Activated CD8-positive, alpha-beta T cell treated with anti-CD3 and anti-CD28 coated beads for 36 hours (primary cell): ENCODE measurements around the gene SKA2. TPM values are rescaled to one million over a fixed set of nuclear protein-coding genes. Genes with fewer than 3 reads are reported as not detected.

ENCODE experiments used
- ATAC-seq: fragments of 200-7000 bp; cut with Tn5 transposase; one replicate; pipeline ENCODE4 v1.10.0; 2021; ENCODE audit warnings: mild to moderate bottlenecking, moderate library complexity
- CTCF ChIA-PET: fragments of 350-600 bp; sonication (Branson Sonifier 250); formaldehyde crosslinking; loops from one replicate; lab custom pipeline; 2021; ENCODE audit warnings: antibody characterized with exemption; lab: Charles Lee
- POLR2A ChIA-PET: fragments of 350-600 bp; sonication (Branson Sonifier 250); formaldehyde crosslinking; loops from one replicate; lab custom pipeline; 2021; ENCODE audit warnings: antibody characterized with exemption; lab: Charles Lee
- DNase-seq: peaks from one replicate; pipeline ENCODE4 v3.0.0-alpha.2; 2020
- H3K27ac Mint-ChIP-seq: one replicate; pipeline ENCODE4 v1.8.0; 2021; ENCODE audit warnings: mild to moderate bottlenecking, mixed read lengths
- H3K27me3 Mint-ChIP-seq: one replicate; pipeline ENCODE4 v1.8.0; 2021; ENCODE audit warnings: mixed read lengths
- H3K36me3 Mint-ChIP-seq: one replicate; pipeline ENCODE4 v1.8.0; 2021; ENCODE audit warnings: low read depth, mixed read lengths
- H3K4me1 Mint-ChIP-seq: one replicate; pipeline ENCODE4 v1.8.0; 2021; ENCODE audit warnings: low read depth, mixed read lengths
- H3K4me3 Mint-ChIP-seq: one replicate; pipeline ENCODE4 v1.8.0; 2021; ENCODE audit warnings: mild to moderate bottlenecking, moderate library complexity, mixed read lengths
- H3K9me3 Mint-ChIP-seq: one replicate; pipeline ENCODE4 v1.8.0; 2021; ENCODE audit warnings: mixed read lengths
- intact Hi-C: fragments of 100-400 bp; cut with micrococcal nuclease; formaldehyde crosslinking; loops from one replicate; pipeline ENCODE4 v1.10.0; 2022
- total RNA-seq, 2 experiments: library from RNA; stranded (reverse); gene quantifications; one replicate each; pipeline ENCODE4 v1.2.3, GENCODE V29; 2021
- TF ChIP-seq, protein P1 (sequence below): fragments of 200-600 bp; IDR thresholded peaks from one replicate; pipeline ENCODE4 v1.8.0; 2022; ENCODE audit warnings: antibody characterized with exemption, mild to moderate bottlenecking

SKA2 gene
- total RNA-seq, 2 experiments from 2014 or later, result 59.1 to 68.4 TPM

DNA sequence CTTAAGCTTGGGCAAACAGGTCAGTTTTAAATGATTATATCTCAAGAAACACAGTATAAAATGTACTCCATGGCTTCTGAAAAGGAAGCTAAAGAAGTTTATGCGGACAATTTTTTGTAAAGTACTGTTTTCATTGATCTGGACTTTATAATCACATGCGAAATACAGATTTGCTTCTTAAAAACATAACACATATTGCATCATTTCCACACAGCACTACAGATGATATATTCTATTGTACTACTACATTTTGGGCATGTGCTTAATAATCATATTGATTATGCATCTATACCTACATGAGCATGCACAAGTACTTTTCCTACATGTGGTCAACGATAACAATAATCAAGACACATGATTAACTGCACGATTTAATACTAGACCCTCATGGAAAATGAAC lies 70.8 kb downstream of the SKA2 start:
- Mint-ChIP-seq H3K9me3 (no peaks in the 10 kb centered on the region), H3K27me3 (no peaks in the 10 kb centered on the region), H3K36me3 (peaks cover 26% of the 10 kb centered on the region), H3K27ac (no peak overlapping the region), H3K4me1 (peaks cover 2% of the 10 kb centered on the region), H3K4me3 (no peak overlapping the region)
- intact Hi-C loops, result no loop called here
- ATAC-seq (no peak), DNase-seq (no peak)
- CTCF ChIA-PET, result no interaction called here
- POLR2A ChIA-PET, result interaction anchor here (0.7 kb wide), 1 partner anchor 23 kb away, joined by 3 read pairs; the partner anchor contains the start of gene TRIM37
- TF ChIP-seq, protein P1, sequence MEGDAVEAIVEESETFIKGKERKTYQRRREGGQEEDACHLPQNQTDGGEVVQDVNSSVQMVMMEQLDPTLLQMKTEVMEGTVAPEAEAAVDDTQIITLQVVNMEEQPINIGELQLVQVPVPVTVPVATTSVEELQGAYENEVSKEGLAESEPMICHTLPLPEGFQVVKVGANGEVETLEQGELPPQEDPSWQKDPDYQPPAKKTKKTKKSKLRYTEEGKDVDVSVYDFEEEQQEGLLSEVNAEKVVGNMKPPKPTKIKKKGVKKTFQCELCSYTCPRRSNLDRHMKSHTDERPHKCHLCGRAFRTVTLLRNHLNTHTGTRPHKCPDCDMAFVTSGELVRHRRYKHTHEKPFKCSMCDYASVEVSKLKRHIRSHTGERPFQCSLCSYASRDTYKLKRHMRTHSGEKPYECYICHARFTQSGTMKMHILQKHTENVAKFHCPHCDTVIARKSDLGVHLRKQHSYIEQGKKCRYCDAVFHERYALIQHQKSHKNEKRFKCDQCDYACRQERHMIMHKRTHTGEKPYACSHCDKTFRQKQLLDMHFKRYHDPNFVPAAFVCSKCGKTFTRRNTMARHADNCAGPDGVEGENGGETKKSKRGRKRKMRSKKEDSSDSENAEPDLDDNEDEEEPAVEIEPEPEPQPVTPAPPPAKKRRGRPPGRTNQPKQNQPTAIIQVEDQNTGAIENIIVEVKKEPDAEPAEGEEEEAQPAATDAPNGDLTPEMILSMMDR, result no peak

DNA sequence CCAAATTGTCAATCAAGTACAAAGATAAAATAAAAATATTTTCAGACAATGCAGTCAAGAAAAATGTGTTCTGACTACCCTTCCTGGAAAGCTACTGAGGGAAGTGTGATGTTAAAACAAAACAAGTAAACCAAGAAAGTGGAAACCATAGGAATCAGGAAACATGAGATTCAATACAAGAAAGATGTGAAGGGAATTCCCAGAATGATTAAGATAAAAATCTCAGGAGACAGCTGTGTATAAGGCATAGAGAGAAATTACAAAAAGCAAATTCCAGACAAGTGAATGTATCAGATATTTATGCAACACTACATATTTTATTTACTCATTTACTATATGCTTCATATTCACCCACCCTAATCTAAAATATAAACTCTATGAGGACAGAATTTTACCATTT lies 80.5 kb downstream of the SKA2 start:
- TF ChIP-seq, protein P1, result no peak
- no peaks in the 10 kb centered on the region for H3K27me3 Mint-ChIP-seq
- no peaks in the 10 kb centered on the region for H3K4me1 Mint-ChIP-seq
- no peak overlapping the region for H3K27ac Mint-ChIP-seq
- H3K9me3 Mint-ChIP-seq, result no peaks in the 10 kb centered on the region
- no peak for ATAC-seq
- intact Hi-C loops, result no loop called here
- no peak overlapping the region for H3K4me3 Mint-ChIP-seq
- no peak for DNase-seq
- POLR2A ChIA-PET, result no interaction called here
- CTCF ChIA-PET, result no interaction called here
- H3K36me3 Mint-ChIP-seq, result peaks cover 29% of the 10 kb centered on the region

DNA sequence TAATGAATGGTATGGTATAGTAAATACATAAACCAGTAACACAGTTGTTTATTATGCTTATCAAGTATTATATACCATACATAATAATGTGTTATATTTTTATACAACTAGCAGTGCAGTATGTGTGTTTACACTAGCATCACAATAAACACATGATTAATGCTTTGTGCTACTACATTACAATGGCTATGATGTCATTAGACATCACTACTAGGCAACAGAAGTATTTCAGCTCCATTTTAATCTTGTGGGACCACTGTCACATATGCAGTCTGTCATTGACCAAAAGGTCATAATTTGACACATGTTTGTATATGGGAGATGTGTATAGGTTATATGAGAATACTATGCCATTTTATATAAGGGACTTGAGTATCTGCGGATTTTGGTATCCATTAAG lies 81.0 kb downstream of the SKA2 start:
- POLR2A ChIA-PET, result no interaction called here
- Mint-ChIP-seq H3K27me3 (no peaks in the 10 kb centered on the region), H3K27ac (no peak overlapping the region), H3K4me3 (no peak overlapping the region), H3K4me1 (no peaks in the 10 kb centered on the region), H3K36me3 (peaks cover 28% of the 10 kb centered on the region), H3K9me3 (no peaks in the 10 kb centered on the region)
- DNase-seq (no peak), ATAC-seq (no peak)
- intact Hi-C loops, result no loop called here
- CTCF ChIA-PET, result no interaction called here
- TF ChIP-seq, protein P1, result no peak

DNA sequence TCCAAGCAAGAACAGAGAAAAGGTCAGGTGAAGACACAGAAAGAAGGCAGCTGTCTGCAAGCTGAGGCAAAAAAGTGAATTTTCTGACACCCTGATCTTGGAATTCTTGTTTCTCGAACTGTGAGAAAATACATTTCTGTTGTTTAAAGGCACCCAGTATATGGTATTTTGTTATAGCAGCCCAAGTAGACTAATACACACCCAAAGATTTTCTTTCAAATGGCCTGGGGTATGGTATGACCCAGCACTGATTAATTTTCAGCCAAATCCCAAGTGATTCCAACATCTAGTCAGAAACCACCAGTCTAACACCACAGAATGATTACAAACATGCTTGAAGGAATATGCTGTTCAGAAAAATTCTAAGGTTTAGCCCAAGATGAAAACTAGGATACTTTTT lies 85.1 kb downstream of the SKA2 start:
- Mint-ChIP-seq H3K4me3 (no peak overlapping the region), H3K27ac (no peak overlapping the region), H3K4me1 (no peaks in the 10 kb centered on the region), H3K27me3 (no peaks in the 10 kb centered on the region), H3K9me3 (no peaks in the 10 kb centered on the region), H3K36me3 (peaks cover 33% of the 10 kb centered on the region)
- POLR2A ChIA-PET, result no interaction called here
- CTCF ChIA-PET, result no interaction called here
- DNase-seq (no peak), ATAC-seq (no peak)
- TF ChIP-seq, protein P1, result no peak
- intact Hi-C loops, result no loop called here

DNA sequence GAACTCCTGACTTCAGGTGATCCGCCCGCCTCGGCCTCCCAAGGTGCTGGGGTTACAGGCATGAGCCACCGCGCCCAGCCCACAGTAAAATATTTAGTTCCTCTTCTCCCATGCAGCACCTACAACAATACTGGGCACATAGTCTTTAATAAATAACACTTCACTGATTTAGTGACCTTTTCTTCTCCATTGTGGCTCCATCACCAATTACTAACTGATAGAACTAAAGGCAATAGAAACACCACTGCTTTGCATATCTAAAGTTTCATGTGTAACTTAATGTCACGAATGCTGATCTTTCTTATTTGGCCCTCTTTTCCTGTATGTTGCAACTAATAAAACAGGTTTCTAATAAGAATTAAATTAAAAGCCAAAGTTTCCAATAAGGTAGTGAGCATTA lies 87.2 kb downstream of the SKA2 start:
- H3K36me3 Mint-ChIP-seq, result peaks cover 30% of the 10 kb centered on the region
- POLR2A ChIA-PET, result no interaction called here

More for the DNA sequence above, 87.2 kb downstream of the SKA2 start:
- Mint-ChIP-seq H3K4me3 (no peak overlapping the region), H3K27me3 (no peaks in the 10 kb centered on the region), H3K4me1 (no peaks in the 10 kb centered on the region), H3K27ac (no peak overlapping the region), H3K9me3 (no peaks in the 10 kb centered on the region)
- intact Hi-C loops, result no loop called here
- TF ChIP-seq, protein P1, result no peak
- DNase-seq, result no peak
- CTCF ChIA-PET, result no interaction called here
- no peak for ATAC-seq
